Measurements from ENCODE around the gene ATG16L1. TPM values are rescaled to one million over a fixed set of nuclear protein-coding genes. Genes with fewer than 3 reads are reported as not detected.

Gene ATG16L1
- polyA plus RNA-seq (2013, experiment 1 of 2) = 15.4 TPM
- polyA plus RNA-seq (2013, experiment 2 of 2) = 16.0 TPM

- peak within 1 kb of the TSS; percentile 70 for H3K4me2 ChIP-seq (ENCODE audit: low read length)
- H3K36me3 ChIP-seq (ENCODE audit: control insufficient read depth, insufficient read depth, low read length) = no peaks in the 10 kb centered on the region
- H4K8ac ChIP-seq (ENCODE audit: low read depth, low read length) = peak within 1 kb of the TSS; percentile 60
- DNase-seq = peak; percentile 98
- no peak within 1 kb of the TSS for H3K23ac ChIP-seq (ENCODE audit: low read length)
- H2BK5ac ChIP-seq (ENCODE audit: low read length) = peak within 1 kb of the TSS; percentile 24
- peaks cover 8% of the 10 kb centered on the region for H3K79me1 ChIP-seq (ENCODE audit: low read length)
- H3K4me3 ChIP-seq (ENCODE audit: low read length) = peak within 1 kb of the TSS; percentile 86
- no peak within 1 kb of the TSS for H2AK5ac ChIP-seq (ENCODE audit: low read length)
- H4K5ac ChIP-seq (ENCODE audit: low read length) = peak within 1 kb of the TSS; percentile 78
- H3K56ac ChIP-seq (ENCODE audit: low read length) = peak within 1 kb of the TSS; percentile 98
- no peaks in the 10 kb centered on the region for H3K27me3 ChIP-seq (ENCODE audit: insufficient read depth, low read length, poor library complexity)
- no peak within 1 kb of the TSS for H2BK120ac ChIP-seq (ENCODE audit: low read depth, low read length)
- H3K4me1 ChIP-seq (ENCODE audit: control insufficient read depth, low read depth, low read length) = no peaks in the 10 kb centered on the region
- H3K27ac ChIP-seq (ENCODE audit: low read depth, low read length) = peak within 1 kb of the TSS; percentile 68
- peaks cover 26% of the 10 kb centered on the region for H3K79me2 ChIP-seq (ENCODE audit: control insufficient read depth, insufficient read depth, low read length)
- H3K18ac ChIP-seq (ENCODE audit: low read length) = peak within 1 kb of the TSS; percentile 23
- H3K4ac ChIP-seq (ENCODE audit: low read depth, low read length) = peak within 1 kb of the TSS; percentile 44
- WGBS (ENCODE audit: extremely low coverage, insufficient coverage, low lambda C conversion rate) = no CpG with 5 or more reads among the region's 75 CpGs
- H3K9ac ChIP-seq (ENCODE audit: low read length) = peak within 1 kb of the TSS; percentile 94
- H2BK15ac ChIP-seq (replicated peaks; ENCODE audit: low read depth) = no peak within 1 kb of the TSS
Measured at GRCh38 chr2:233251306-233252116, at the start of gene ATG16L1. Gene ATG16L1 (plus strand): TSS chr2:233251673. CDS start chr2:233251828, 155 bp downstream.

DNA sequence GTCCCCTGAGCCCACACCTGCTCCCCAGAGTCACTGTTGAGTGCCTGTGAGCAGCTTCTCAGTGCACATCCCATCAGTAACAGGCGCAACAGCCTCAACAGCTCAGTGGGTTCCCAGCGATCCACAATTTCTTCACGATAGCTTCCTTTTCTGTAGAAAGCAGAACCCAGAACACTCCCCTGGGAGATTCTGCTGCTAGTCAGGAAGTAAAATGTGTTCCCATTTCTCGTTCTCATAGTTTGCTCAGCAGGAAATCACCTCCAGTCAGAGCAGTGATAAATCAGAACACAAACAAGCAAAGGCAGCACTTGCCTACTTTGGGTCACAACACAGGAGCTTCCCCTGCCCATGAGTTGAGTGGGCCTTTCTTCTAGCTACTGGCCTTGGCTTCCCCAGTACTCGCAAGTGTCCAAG lies 48.9 kb upstream of the ATG16L1 start:
- no peak overlapping the region for H3K4ac ChIP-seq (ENCODE audit: low read depth, low read length)
- H3K4me3 ChIP-seq (ENCODE audit: low read length) = no peak overlapping the region
- H3K18ac ChIP-seq (ENCODE audit: low read length) = no peak overlapping the region
- no peak overlapping the region for H3K4me2 ChIP-seq (ENCODE audit: low read length)
- H4K8ac ChIP-seq (ENCODE audit: low read depth, low read length) = no peak overlapping the region
- H3K27ac ChIP-seq (ENCODE audit: low read depth, low read length) = no peak overlapping the region
- no peak overlapping the region for H3K9ac ChIP-seq (ENCODE audit: low read length)
- H3K4me1 ChIP-seq (ENCODE audit: control insufficient read depth, low read depth, low read length) = no peaks in the 10 kb centered on the region
- H2BK120ac ChIP-seq (ENCODE audit: low read depth, low read length) = no peak overlapping the region
- H2AK5ac ChIP-seq (ENCODE audit: low read length) = no peak overlapping the region
- H3K79me2 ChIP-seq (ENCODE audit: control insufficient read depth, insufficient read depth, low read length) = no peaks in the 10 kb centered on the region
- WGBS (ENCODE audit: extremely low coverage, insufficient coverage, low lambda C conversion rate) = no CpG with 5 or more reads among the region's 5 CpGs
- H3K56ac ChIP-seq (ENCODE audit: low read length) = no peak overlapping the region
- H3K36me3 ChIP-seq (ENCODE audit: control insufficient read depth, insufficient read depth, low read length) = no peaks in the 10 kb centered on the region
- H2BK15ac ChIP-seq (replicated peaks; ENCODE audit: low read depth) = no peak overlapping the region
- H4K5ac ChIP-seq (ENCODE audit: low read length) = no peak overlapping the region
- DNase-seq = no peak
- no peak overlapping the region for H2BK5ac ChIP-seq (ENCODE audit: low read length)
- H3K79me1 ChIP-seq (ENCODE audit: low read length) = no peaks in the 10 kb centered on the region
- no peak overlapping the region for H3K23ac ChIP-seq (ENCODE audit: low read length)
- no peaks in the 10 kb centered on the region for H3K27me3 ChIP-seq (ENCODE audit: insufficient read depth, low read length, poor library complexity)

DNA sequence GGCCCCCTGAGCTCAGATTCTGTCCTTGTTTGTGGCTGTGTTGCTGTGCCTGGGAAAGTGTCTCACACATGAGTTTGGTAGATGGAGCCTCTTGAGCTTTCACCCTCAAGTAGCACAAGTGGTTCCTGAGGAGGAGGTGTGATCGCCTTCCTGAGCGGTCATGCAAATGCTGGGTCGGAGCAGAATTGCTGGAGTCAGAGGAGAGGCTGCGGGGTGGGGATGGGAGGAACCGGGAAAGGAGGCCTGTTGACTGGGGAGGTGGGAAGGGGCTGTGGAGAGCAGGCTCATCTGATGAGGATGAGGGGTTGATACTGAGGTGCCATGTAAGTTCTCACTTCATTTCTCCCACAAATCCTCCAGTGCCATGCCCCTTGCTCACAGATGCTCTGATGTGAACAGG lies 48.4 kb upstream of the ATG16L1 start:
- no peak overlapping the region for H3K56ac ChIP-seq (ENCODE audit: low read length)
- H3K4me3 ChIP-seq (ENCODE audit: low read length) = no peak overlapping the region

DNA sequence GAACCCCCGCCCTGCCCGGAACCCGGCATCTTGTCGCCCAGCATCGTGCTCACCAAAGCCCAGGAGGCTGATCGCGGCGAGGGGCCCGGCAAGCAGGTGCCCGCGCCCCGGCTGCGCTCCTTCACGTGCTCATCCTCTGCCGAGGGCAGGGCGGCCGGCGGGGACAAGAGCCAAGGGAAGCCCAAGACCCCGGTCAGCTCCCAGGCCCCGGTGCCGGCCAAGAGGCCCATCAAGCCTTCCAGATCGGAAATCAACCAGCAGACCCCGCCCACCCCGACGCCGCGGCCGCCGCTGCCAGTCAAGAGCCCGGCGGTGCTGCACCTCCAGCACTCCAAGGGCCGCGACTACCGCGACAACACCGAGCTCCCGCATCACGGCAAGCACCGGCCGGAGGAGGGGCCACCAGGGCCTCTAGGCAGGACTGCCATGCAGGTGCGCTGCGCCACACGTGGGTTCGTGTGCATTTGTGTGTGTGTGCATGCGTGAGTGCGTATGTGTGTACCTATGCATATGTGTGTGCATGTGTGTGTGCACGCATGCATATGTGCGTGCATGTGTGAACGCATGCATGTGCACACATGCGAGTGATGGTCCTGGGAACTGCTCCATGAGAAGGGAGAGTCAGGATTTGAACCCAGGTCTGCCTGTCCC lies 47.1 kb upstream of the ATG16L1 start:
- Histone ChIP-seq H3K23ac (ENCODE audit: low read length) (no peak overlapping the region), H3K79me1 (ENCODE audit: low read length) (no peaks in the 10 kb centered on the region), H2BK5ac (ENCODE audit: low read length) (no peak overlapping the region), H3K27ac (ENCODE audit: low read depth, low read length) (no peak overlapping the region), H3K18ac (ENCODE audit: low read length) (no peak overlapping the region), H3K4ac (ENCODE audit: low read depth, low read length) (no peak overlapping the region), H3K4me1 (ENCODE audit: control insufficient read depth, low read depth, low read length) (no peaks in the 10 kb centered on the region), H3K9ac (ENCODE audit: low read length) (no peak overlapping the region), H3K36me3 (ENCODE audit: control insufficient read depth, insufficient read depth, low read length) (no peaks in the 10 kb centered on the region), H3K4me3 (ENCODE audit: low read length) (no peak overlapping the region), H4K8ac (ENCODE audit: low read depth, low read length) (no peak overlapping the region), H2AK5ac (ENCODE audit: low read length) (no peak overlapping the region), H4K5ac (ENCODE audit: low read length) (no peak overlapping the region), H3K79me2 (ENCODE audit: control insufficient read depth, insufficient read depth, low read length) (no peaks in the 10 kb centered on the region), H3K56ac (ENCODE audit: low read length) (no peak overlapping the region), H3K4me2 (ENCODE audit: low read length) (no peak overlapping the region), H2BK15ac (replicated peaks; ENCODE audit: low read depth) (no peak overlapping the region), H2BK120ac (ENCODE audit: low read depth, low read length) (no peak overlapping the region), H3K27me3 (ENCODE audit: insufficient read depth, low read length, poor library complexity) (no peaks in the 10 kb centered on the region)
- no peak for DNase-seq
- WGBS (ENCODE audit: extremely low coverage, insufficient coverage, low lambda C conversion rate) = no CpG with 5 or more reads among the region's 50 CpGs

More for the DNA sequence above, 48.4 kb upstream of the ATG16L1 start:
- Histone ChIP-seq H3K9ac (ENCODE audit: low read length) (no peak overlapping the region), H3K4me2 (ENCODE audit: low read length) (no peak overlapping the region), H3K36me3 (ENCODE audit: control insufficient read depth, insufficient read depth, low read length) (no peaks in the 10 kb centered on the region), H3K27ac (ENCODE audit: low read depth, low read length) (no peak overlapping the region), H3K79me1 (ENCODE audit: low read length) (no peaks in the 10 kb centered on the region), H2BK120ac (ENCODE audit: low read depth, low read length) (no peak overlapping the region), H3K27me3 (ENCODE audit: insufficient read depth, low read length, poor library complexity) (no peaks in the 10 kb centered on the region), H3K23ac (ENCODE audit: low read length) (no peak overlapping the region), H2AK5ac (ENCODE audit: low read length) (no peak overlapping the region), H3K4ac (ENCODE audit: low read depth, low read length) (no peak overlapping the region), H3K79me2 (ENCODE audit: control insufficient read depth, insufficient read depth, low read length) (no peaks in the 10 kb centered on the region), H4K5ac (ENCODE audit: low read length) (no peak overlapping the region), H2BK15ac (replicated peaks; ENCODE audit: low read depth) (no peak overlapping the region), H3K18ac (ENCODE audit: low read length) (no peak overlapping the region), H2BK5ac (ENCODE audit: low read length) (no peak overlapping the region), H4K8ac (ENCODE audit: low read depth, low read length) (no peak overlapping the region), H3K4me1 (ENCODE audit: control insufficient read depth, low read depth, low read length) (no peaks in the 10 kb centered on the region)
- WGBS (ENCODE audit: extremely low coverage, insufficient coverage, low lambda C conversion rate) = no CpG with 5 or more reads among the region's 5 CpGs
- no peak for DNase-seq

GRCh38 chr2:233208382-233209116 lies 42.9 kb upstream of the ATG16L1 start:
- no peak overlapping the region for H2AK5ac ChIP-seq (ENCODE audit: low read length)
- H4K5ac ChIP-seq (ENCODE audit: low read length) = no peak overlapping the region
- no peaks in the 10 kb centered on the region for H3K36me3 ChIP-seq (ENCODE audit: control insufficient read depth, insufficient read depth, low read length)
- no peak overlapping the region for H3K56ac ChIP-seq (ENCODE audit: low read length)
- H3K79me1 ChIP-seq (ENCODE audit: low read length) = no peaks in the 10 kb centered on the region
- H3K4me1 ChIP-seq (ENCODE audit: control insufficient read depth, low read depth, low read length) = peaks cover 2% of the 10 kb centered on the region
- H3K27ac ChIP-seq (ENCODE audit: low read depth, low read length) = peak overlapping the region; percentile 13
- no peak overlapping the region for H2BK15ac ChIP-seq (replicated peaks; ENCODE audit: low read depth)
- H3K27me3 ChIP-seq (ENCODE audit: insufficient read depth, low read length, poor library complexity) = no peaks in the 10 kb centered on the region
- H3K4ac ChIP-seq (ENCODE audit: low read depth, low read length) = no peak overlapping the region
- H4K8ac ChIP-seq (ENCODE audit: low read depth, low read length) = no peak overlapping the region
- no peak overlapping the region for H3K9ac ChIP-seq (ENCODE audit: low read length)
- no peak overlapping the region for H2BK120ac ChIP-seq (ENCODE audit: low read depth, low read length)
- no peak overlapping the region for H3K4me3 ChIP-seq (ENCODE audit: low read length)
- H3K18ac ChIP-seq (ENCODE audit: low read length) = peak overlapping the region; percentile 8
- WGBS (ENCODE audit: extremely low coverage, insufficient coverage, low lambda C conversion rate) = no CpG with 5 or more reads among the region's 10 CpGs
- DNase-seq = peak; percentile 39
- H3K23ac ChIP-seq (ENCODE audit: low read length) = no peak overlapping the region
- no peak overlapping the region for H3K4me2 ChIP-seq (ENCODE audit: low read length)
- H3K79me2 ChIP-seq (ENCODE audit: control insufficient read depth, insufficient read depth, low read length) = no peaks in the 10 kb centered on the region
- no peak overlapping the region for H2BK5ac ChIP-seq (ENCODE audit: low read length)

Data from mesendoderm (in vitro differentiated cells).